ENCODE results near the gene ACSS1.

Gene ACSS1

GRCh38 chr20:25059866-25060465 lies 2.0 kb upstream of the ACSS1 start:
- TF ChIP-seq CTCF (IDR thresholded peaks at IDR 0.05; ENCODE audit: insufficient read depth, low read depth, low read length, missing control alignments): no peak
- no peak overlapping the region for H3K4me3 ChIP-seq (ENCODE audit: low read length)
- DNase-seq (ENCODE audit: low read depth): peak; percentile 49

GRCh38 chr20:25058847-25059810 lies 1.2 kb upstream of the ACSS1 start:
- DNase-seq (ENCODE audit: low read depth): no peak
- H3K4me3 ChIP-seq (ENCODE audit: low read length): no peak overlapping the region
- no peak for TF ChIP-seq CTCF (IDR thresholded peaks at IDR 0.05; ENCODE audit: insufficient read depth, low read depth, low read length, missing control alignments)

- H3K4me3 ChIP-seq (ENCODE audit: low read length): peak overlapping the region; percentile 60
- DNase-seq (ENCODE audit: low read depth): peak; percentile 65
- TF ChIP-seq CTCF (IDR thresholded peaks at IDR 0.05; ENCODE audit: insufficient read depth, low read depth, low read length, missing control alignments): no peak
These were observed 497 bp downstream of the ACSS1 start for GRCh38 chr20:25057234-25058050.

DNA sequence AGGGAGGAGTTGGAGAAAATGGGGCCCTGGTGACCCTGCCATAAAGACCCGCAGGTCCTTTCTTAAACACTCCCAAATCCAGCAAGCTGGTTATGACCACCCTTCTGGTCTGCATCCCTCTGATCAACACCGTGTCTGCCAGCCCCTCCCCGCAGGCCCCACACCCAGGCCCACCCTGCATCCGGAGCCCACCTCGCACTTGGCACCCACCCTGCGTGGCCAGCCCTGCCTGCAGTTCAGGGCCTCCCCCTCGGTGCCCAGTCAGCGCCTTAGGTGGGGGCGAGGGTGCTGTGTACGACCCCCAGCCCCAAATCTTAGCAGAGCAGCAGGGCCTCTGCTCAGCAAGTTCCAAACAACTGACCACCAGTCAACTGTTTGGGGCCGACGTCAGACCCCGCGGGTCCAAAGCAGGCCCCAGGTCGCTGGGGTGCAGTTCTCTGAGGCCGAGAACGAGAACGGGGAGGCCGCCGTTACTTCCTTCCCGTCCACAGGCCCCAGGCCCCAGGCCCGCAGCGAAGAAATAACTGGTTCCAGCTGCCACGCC lies 1.2 kb downstream of the ACSS1 start:
- TF ChIP-seq CTCF (IDR thresholded peaks at IDR 0.05; ENCODE audit: insufficient read depth, low read depth, low read length, missing control alignments): no peak

DNA sequence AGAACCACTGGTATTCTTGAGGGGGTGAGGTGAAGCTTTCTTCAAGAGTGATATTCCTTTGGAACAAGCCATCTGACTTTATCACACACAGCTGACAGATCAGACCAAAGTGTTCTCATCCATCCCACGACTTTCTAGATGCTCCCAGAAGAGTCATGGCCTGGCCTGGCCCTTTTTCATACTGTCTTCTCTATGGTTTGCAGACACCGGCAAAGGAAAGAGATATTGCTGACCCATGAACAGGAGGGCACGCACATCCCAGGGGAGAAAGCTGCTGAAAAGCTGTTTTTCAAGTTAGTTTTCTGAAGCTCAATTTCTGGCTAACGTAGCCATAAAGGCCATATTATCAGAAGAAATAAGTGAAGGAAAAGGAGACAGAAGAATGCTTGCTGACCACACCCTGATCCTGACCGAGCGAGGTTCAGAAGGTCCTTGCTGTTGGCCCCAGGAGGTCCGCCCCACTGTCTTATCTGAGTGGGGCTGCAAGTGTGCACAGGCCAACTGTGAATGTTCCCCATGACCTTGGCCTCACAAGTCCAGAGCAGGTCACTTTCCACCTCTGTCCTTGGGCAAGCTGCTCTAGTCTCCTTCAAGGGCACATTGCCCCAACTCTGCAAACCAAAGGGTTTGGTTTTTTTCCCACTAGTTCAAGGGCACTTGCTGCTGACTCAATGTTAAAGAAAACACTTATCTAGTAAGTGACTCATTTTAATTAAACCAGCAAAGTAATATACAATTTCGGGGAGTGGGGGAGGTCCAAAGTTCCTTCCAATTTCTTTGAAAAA lies 2.0 kb downstream of the ACSS1 start:
- no peak for DNase-seq (ENCODE audit: low read depth)
- no peak for TF ChIP-seq CTCF (IDR thresholded peaks at IDR 0.05; ENCODE audit: insufficient read depth, low read depth, low read length, missing control alignments)
- H3K4me3 ChIP-seq (ENCODE audit: low read length): no peak overlapping the region

More for the DNA sequence above, 1.2 kb downstream of the ACSS1 start:
- peak overlapping the region; percentile 60 for H3K4me3 ChIP-seq (ENCODE audit: low read length)
- no peak for DNase-seq (ENCODE audit: low read depth)
